ENCODE data around the gene BOD1L2. TPM values are rescaled to one million over a fixed set of nuclear protein-coding genes. Genes with fewer than 3 reads are reported as not detected.

BOD1L2 gene
- total RNA-seq, 2 donors from 2014 or later: not detected

- Mint-ChIP-seq H3K4me1 (ENCODE audit: low read depth in 2 of 2) (no peaks in the 10 kb centered on the region), H3K9me3 (no peaks in the 10 kb centered on the region), H3K27me3 (peaks cover 0 to 6% of the 10 kb centered on the region in 2 donors), H3K4me3 (no peak overlapping the region), H3K27ac (no peak overlapping the region), H3K36me3 (no peaks in the 10 kb centered on the region)
- ATAC-seq: no peak
- DNase-seq (ENCODE audit: low spot score): no peak
These were observed 9.0 kb upstream of the BOD1L2 start for GRCh38 chr18:57137847-57138246.

- no peak for DNase-seq (ENCODE audit: low spot score)
- Mint-ChIP-seq H3K27me3 (peaks cover 6 to 13% of the 10 kb centered on the region in 2 donors), H3K36me3 (no peaks in the 10 kb centered on the region), H3K4me3 (no peak overlapping the region), H3K9me3 (no peaks in the 10 kb centered on the region), H3K4me1 (ENCODE audit: low read depth in 2 of 2) (no peaks in the 10 kb centered on the region), H3K27ac (no peak overlapping the region)
- no peak for ATAC-seq
These were observed 5.4 kb upstream of the BOD1L2 start for GRCh38 chr18:57141208-57142129.

- no peak overlapping the region for H3K4me3 Mint-ChIP-seq
- H3K4me1 Mint-ChIP-seq (ENCODE audit: low read depth in 2 of 2): no peaks in the 10 kb centered on the region
- no peaks in the 10 kb centered on the region for H3K9me3 Mint-ChIP-seq
- DNase-seq (ENCODE audit: low spot score) (no peak), ATAC-seq (no peak)
- peaks cover 6 to 16% of the 10 kb centered on the region in 2 donors for H3K27me3 Mint-ChIP-seq
- no peak overlapping the region for H3K27ac Mint-ChIP-seq
- H3K36me3 Mint-ChIP-seq: no peaks in the 10 kb centered on the region
These were observed 4.6 kb upstream of the BOD1L2 start for GRCh38 chr18:57142324-57142723.

GRCh38 chr18:57143265-57143664, 3.6 kb upstream of the BOD1L2 start:
- Mint-ChIP-seq H3K36me3 (no peaks in the 10 kb centered on the region), H3K27me3 (peaks cover 5 to 16% of the 10 kb centered on the region in 2 donors), H3K9me3 (no peaks in the 10 kb centered on the region), H3K4me3 (no peak overlapping the region), H3K4me1 (ENCODE audit: low read depth in 2 of 2) (no peaks in the 10 kb centered on the region), H3K27ac (no peak overlapping the region)
- ATAC-seq (no peak), DNase-seq (ENCODE audit: low spot score) (no peak)

GRCh38 chr18:57148263-57148662, 1.4 kb downstream of the BOD1L2 start:
- no peaks in the 10 kb centered on the region for H3K4me1 Mint-ChIP-seq (ENCODE audit: low read depth in 2 of 2)
- ATAC-seq (no peak), DNase-seq (ENCODE audit: low spot score) (no peak)
- H3K9me3 Mint-ChIP-seq: peaks cover 4% of the 10 kb centered on the region
- H3K36me3 Mint-ChIP-seq: no peaks in the 10 kb centered on the region
- peaks cover 14 to 41% of the 10 kb centered on the region in 2 donors for H3K27me3 Mint-ChIP-seq
- H3K4me3 Mint-ChIP-seq: no peak overlapping the region
- H3K27ac Mint-ChIP-seq: no peak overlapping the region

GRCh38 chr18:57149051-57149450, 2.2 kb downstream of the BOD1L2 start:
- no peaks in the 10 kb centered on the region for H3K36me3 Mint-ChIP-seq

GRCh38 chr18:57149531-57149930, 2.6 kb downstream of the BOD1L2 start:
- no peak for DNase-seq (ENCODE audit: low spot score)
- no peak overlapping the region for H3K4me3 Mint-ChIP-seq
- H3K27ac Mint-ChIP-seq: no peak overlapping the region
- H3K4me1 Mint-ChIP-seq (ENCODE audit: low read depth in 2 of 2): no peaks in the 10 kb centered on the region
- ATAC-seq: no peak
- H3K27me3 Mint-ChIP-seq: peaks cover 14 to 36% of the 10 kb centered on the region in 2 donors
- H3K36me3 Mint-ChIP-seq: no peaks in the 10 kb centered on the region
- peaks cover 4% of the 10 kb centered on the region for H3K9me3 Mint-ChIP-seq

More at GRCh38 chr18:57149051-57149450, 2.2 kb downstream of the BOD1L2 start:
- no peak for ATAC-seq
- Mint-ChIP-seq H3K27ac (no peak overlapping the region), H3K27me3 (peaks cover 14 to 37% of the 10 kb centered on the region in 2 donors), H3K4me3 (no peak overlapping the region), H3K9me3 (peaks cover 4% of the 10 kb centered on the region), H3K4me1 (ENCODE audit: low read depth in 2 of 2) (no peaks in the 10 kb centered on the region)
- DNase-seq (ENCODE audit: low spot score): no peak

GRCh38 chr18:57150081-57150480, 3.2 kb downstream of the BOD1L2 start:
- DNase-seq (ENCODE audit: low spot score): no peak
- Mint-ChIP-seq H3K27me3 (peaks cover 14 to 36% of the 10 kb centered on the region in 2 donors), H3K9me3 (peaks cover 4% of the 10 kb centered on the region), H3K4me1 (ENCODE audit: low read depth in 2 of 2) (no peaks in the 10 kb centered on the region), H3K27ac (no peak overlapping the region), H3K4me3 (no peak overlapping the region), H3K36me3 (no peaks in the 10 kb centered on the region)
- no peak for ATAC-seq

- H3K4me3 Mint-ChIP-seq: no peak overlapping the region
These were observed 3.9 kb downstream of the BOD1L2 start for GRCh38 chr18:57150828-57151227.

GRCh38 chr18:57154191-57154830, 7.4 kb downstream of the BOD1L2 start:
- Mint-ChIP-seq H3K4me1 (ENCODE audit: low read depth in 2 of 2) (no peaks in the 10 kb centered on the region), H3K4me3 (no peak overlapping the region), H3K9me3 (peaks cover 4% of the 10 kb centered on the region), H3K27me3 (peaks cover 11 to 31% of the 10 kb centered on the region in 2 donors), H3K36me3 (no peaks in the 10 kb centered on the region), H3K27ac (no peak overlapping the region)
- DNase-seq (ENCODE audit: low spot score): no peak
- no peak for ATAC-seq

More at GRCh38 chr18:57150828-57151227, 3.9 kb downstream of the BOD1L2 start:
- Mint-ChIP-seq H3K27ac (no peak overlapping the region), H3K9me3 (peaks cover 4% of the 10 kb centered on the region), H3K4me1 (ENCODE audit: low read depth in 2 of 2) (no peaks in the 10 kb centered on the region), H3K36me3 (no peaks in the 10 kb centered on the region), H3K27me3 (peaks cover 14 to 37% of the 10 kb centered on the region in 2 donors)
- ATAC-seq (no peak), DNase-seq (ENCODE audit: low spot score) (no peak)

GRCh38 chr18:57164401-57164800, 17.5 kb downstream of the BOD1L2 start:
- ATAC-seq (no peak), DNase-seq (ENCODE audit: low spot score) (no peak)
- H3K36me3 Mint-ChIP-seq: peaks cover 5% of the 10 kb centered on the region
- no peak overlapping the region for H3K27ac Mint-ChIP-seq
- H3K9me3 Mint-ChIP-seq: peaks cover 11% of the 10 kb centered on the region
- H3K27me3 Mint-ChIP-seq: peaks cover 6 to 20% of the 10 kb centered on the region in 2 donors
- no peaks in the 10 kb centered on the region for H3K4me1 Mint-ChIP-seq (ENCODE audit: low read depth in 2 of 2)
- H3K4me3 Mint-ChIP-seq: no peak overlapping the region

GRCh38 chr18:57167617-57168308, 20.9 kb downstream of the BOD1L2 start:
- Mint-ChIP-seq H3K36me3 (peaks cover 5% of the 10 kb centered on the region), H3K27me3 (peaks cover 9 to 21% of the 10 kb centered on the region in 2 donors), H3K9me3 (peaks cover 11% of the 10 kb centered on the region), H3K27ac (no peak overlapping the region), H3K4me1 (ENCODE audit: low read depth in 2 of 2) (no peaks in the 10 kb centered on the region), H3K4me3 (no peak overlapping the region)
- ATAC-seq (no peak), DNase-seq (ENCODE audit: low spot score) (no peak)

- DNase-seq (ENCODE audit: low spot score) (no peak), ATAC-seq (no peak)
- no peak overlapping the region for H3K27ac Mint-ChIP-seq
- peaks cover 3% of the 10 kb centered on the region for H3K36me3 Mint-ChIP-seq
- H3K27me3 Mint-ChIP-seq: peaks cover 6 to 16% of the 10 kb centered on the region in 2 donors
- no peaks in the 10 kb centered on the region for H3K4me1 Mint-ChIP-seq (ENCODE audit: low read depth in 2 of 2)
- no peak overlapping the region for H3K4me3 Mint-ChIP-seq
- peaks cover 7% of the 10 kb centered on the region for H3K9me3 Mint-ChIP-seq
These were observed 24.1 kb downstream of the BOD1L2 start for GRCh38 chr18:57171026-57171425.

Measured in natural killer cell treated with Interleukin-12 subunit alpha and Interleukin-12 subunit beta and Interleukin-15 and Interleukin-18, amount 100 ng/mL, for 72 hours (primary cell).